HepG2 (cell line): ENCODE results near the gene SRRM3. TPM values are rescaled to one million over a fixed set of nuclear protein-coding genes. Genes with fewer than 3 reads are reported as not detected.

ENCODE experiments used
- CHD2 ChIP-seq: IDR thresholded peaks from 2 replicates; pipeline ENCODE4 v1.6.1; 2011; ENCODE audit warnings: low read depth, low read length, improper control_type of control experiment
- CREB3 ChIP-seq: sonication (generic); formaldehyde crosslinking; IDR thresholded peaks from 2 replicates; pipeline ENCODE4 v1.5.0; 2020; ENCODE audit warnings: missing genetic modification reagents
- ETV5 ChIP-seq: IDR thresholded peaks from 2 replicates; pipeline ENCODE4 v1.6.1; 2018; ENCODE audit warnings: missing biosample characterization, missing genetic modification reagents, inconsistent platforms, borderline replicate concordance
- NFE2 ChIP-seq: sonication (generic); formaldehyde crosslinking; IDR thresholded peaks from 2 replicates; pipeline ENCODE4 v1.4.0; 2020; ENCODE audit warnings: missing genetic modification reagents
- REPIN1 ChIP-seq: sonication (generic); formaldehyde crosslinking; IDR thresholded peaks from 2 replicates; pipeline ENCODE4 v1.8.0; 2022; ENCODE audit warnings: missing genetic modification reagents, low read depth, mild to moderate bottlenecking, borderline replicate concordance
- SMAD3 ChIP-seq: sonication (generic); formaldehyde crosslinking; IDR thresholded peaks from 2 replicates; pipeline ENCODE4 v1.4.0; 2020; ENCODE audit warnings: missing genetic modification reagents
- SP4 ChIP-seq: sonication (generic); formaldehyde crosslinking; IDR thresholded peaks from 2 replicates; pipeline ENCODE4 v1.8.1; 2023; ENCODE audit warnings: mild to moderate bottlenecking, missing genetic modification reagents
- TBP ChIP-seq: sonication (generic); formaldehyde crosslinking; IDR thresholded peaks from 2 replicates; pipeline ENCODE4 v1.5.0; 2020; ENCODE audit warnings: missing genetic modification reagents
- ZBTB7A ChIP-seq: sonication (generic); formaldehyde crosslinking; IDR thresholded peaks from 2 replicates; pipeline ENCODE4 v1.8.0; 2022; ENCODE audit warnings: mild to moderate bottlenecking, missing genetic modification reagents
- ZC3H4 ChIP-seq: sonication (generic); formaldehyde crosslinking; IDR thresholded peaks from 2 replicates; pipeline ENCODE4 v1.4.0; 2020; ENCODE audit warnings: missing genetic modification reagents, borderline replicate concordance
- ZFP36L2 ChIP-seq: sonication (generic); formaldehyde crosslinking; IDR thresholded peaks from 2 replicates; pipeline ENCODE4 v1.4.0; 2020; ENCODE audit warnings: missing genetic modification reagents
- ZKSCAN1 ChIP-seq: fragments of 150-350 bp; IDR thresholded peaks from 2 replicates; pipeline ENCODE4 v1.6.1; 2014; ENCODE audit warnings: low read length
- ZNF30 ChIP-seq: sonication (generic); formaldehyde crosslinking; IDR thresholded peaks from 2 replicates; pipeline ENCODE4 v1.5.0; 2020; ENCODE audit warnings: mild to moderate bottlenecking, missing genetic modification reagents
- ZNF468 ChIP-seq: sonication (generic); formaldehyde crosslinking; IDR thresholded peaks from 2 replicates; pipeline ENCODE4 v1.8.0; 2022; ENCODE audit warnings: mild to moderate bottlenecking, moderate library complexity, missing genetic modification reagents
- ZNF577 ChIP-seq: sonication (generic); formaldehyde crosslinking; IDR thresholded peaks from 2 replicates; pipeline ENCODE4 v1.4.0; 2020; ENCODE audit warnings: mild to moderate bottlenecking, low read depth, missing genetic modification reagents, borderline replicate concordance
- ZNF773 ChIP-seq: sonication (generic); formaldehyde crosslinking; IDR thresholded peaks from 2 replicates; pipeline ENCODE4 v1.4.0; 2020; ENCODE audit warnings: missing genetic modification reagents, borderline replicate concordance
- ZXDC ChIP-seq: sonication (generic); formaldehyde crosslinking; IDR thresholded peaks from 2 replicates; pipeline ENCODE4 v1.5.0; 2020; ENCODE audit warnings: mild to moderate bottlenecking, missing genetic modification reagents
- polyA plus RNA-seq, 8 experiments: library from polyadenylated mRNA; depleted of rRNA in 3 of 8; stranded (reverse) in 7 of 8; unstranded in 1 of 8; fragments of >200 nt; fragmentation: Illumina TruSeq in 4 of 8; extraction: Trizol in 4 of 8; gene quantifications; 2 replicates each; pipeline versions ENCODE4 v1.2.1 to v1.2.3, GENCODE V29; 2011 to 2016; ENCODE audit warnings: low read depth in 4 of 8, missing spikeins in 1 of 8, mixed read lengths in 1 of 8; ENCODE audit not compliant: insufficient read depth in 1 of 8
- total RNA-seq, 5 experiments: library from RNA; depleted of rRNA; stranded (reverse); fragments of >200 nt; fragmentation: Illumina TruSeq; extraction: Trizol; gene quantifications; 2 replicates each; pipeline ENCODE4 v1.2.3, GENCODE V29; 2016; ENCODE audit warnings: low read depth in 1 of 5
- TF ChIP-seq, protein P1 (sequence below): sonication (generic); formaldehyde crosslinking; IDR thresholded peaks from 2 replicates; pipeline ENCODE4 v1.8.1; 2023; ENCODE audit warnings: missing genetic modification reagents, inconsistent platforms, borderline replicate concordance
- TF ChIP-seq, protein P2 (sequence below): sonication (generic); formaldehyde crosslinking; IDR thresholded peaks from 2 replicates; pipeline ENCODE4 v1.4.0; 2020; ENCODE audit warnings: missing genetic modification reagents, mild to moderate bottlenecking, borderline replicate concordance

SRRM3 gene
- total and polyA plus RNA-seq, 2 of the 13 experiments (the other 11 are each of a cell fraction or from before 2014, with no cell fraction given) = 0.13 to 0.54 TPM

DNA sequence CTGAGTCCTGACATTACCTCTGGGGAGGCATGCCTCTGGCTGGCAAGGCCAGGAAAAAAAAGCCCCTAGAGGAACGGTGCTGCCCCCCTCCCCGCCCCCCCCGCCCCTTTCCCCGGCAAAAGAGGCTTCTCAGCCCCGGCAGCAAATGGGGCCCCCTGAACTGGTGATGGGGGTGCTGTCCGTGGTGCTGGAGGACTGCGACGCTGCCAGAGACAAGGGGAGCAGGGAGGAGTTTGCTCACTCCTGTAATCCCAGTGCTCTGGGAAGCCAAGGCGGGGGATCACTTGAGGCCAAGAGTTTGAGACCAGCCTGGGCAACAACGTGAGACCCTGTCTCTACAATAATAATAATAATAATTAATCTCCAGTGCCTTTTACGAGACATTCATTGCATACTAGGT, 23.7 kb downstream of the SRRM3 start (continued):
- TF ChIP-seq ZBTB7A (CRISPR knock-in tag) (0 out of 2 replicates have a peak, but pooled peaks have one; percentile 32), ZNF577 (CRISPR knock-in tag) (no peak), ZFP36L2 (CRISPR knock-in tag) (0 out of 2 replicates have a peak, but pooled peaks have one; percentile 77), ZKSCAN1 (no peak), ZNF468 (CRISPR knock-in tag) (no peak), ZC3H4 (CRISPR knock-in tag) (no peak), NFE2 (CRISPR knock-in tag) (no peak), ZNF30 (CRISPR knock-in tag) (no peak), SMAD3 (peak; percentile 62; the same call in 1 of the 2 replicates), ZXDC (no peak), ZNF773 (no peak), ETV5 (no peak), TBP (CRISPR knock-in tag) (no peak), CREB3 (0 out of 2 replicates have a peak, but pooled peaks have one; percentile 72), CHD2 (no peak), SP4 (CRISPR knock-in tag) (no peak), REPIN1 (no peak)
- TF ChIP-seq, protein P1, sequence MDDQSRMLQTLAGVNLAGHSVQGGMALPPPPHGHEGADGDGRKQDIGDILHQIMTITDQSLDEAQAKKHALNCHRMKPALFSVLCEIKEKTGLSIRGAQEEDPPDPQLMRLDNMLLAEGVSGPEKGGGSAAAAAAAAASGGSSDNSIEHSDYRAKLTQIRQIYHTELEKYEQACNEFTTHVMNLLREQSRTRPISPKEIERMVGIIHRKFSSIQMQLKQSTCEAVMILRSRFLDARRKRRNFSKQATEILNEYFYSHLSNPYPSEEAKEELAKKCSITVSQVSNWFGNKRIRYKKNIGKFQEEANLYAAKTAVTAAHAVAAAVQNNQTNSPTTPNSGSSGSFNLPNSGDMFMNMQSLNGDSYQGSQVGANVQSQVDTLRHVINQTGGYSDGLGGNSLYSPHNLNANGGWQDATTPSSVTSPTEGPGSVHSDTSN (CRISPR knock-in tag) = no peak
- TF ChIP-seq, protein P2, sequence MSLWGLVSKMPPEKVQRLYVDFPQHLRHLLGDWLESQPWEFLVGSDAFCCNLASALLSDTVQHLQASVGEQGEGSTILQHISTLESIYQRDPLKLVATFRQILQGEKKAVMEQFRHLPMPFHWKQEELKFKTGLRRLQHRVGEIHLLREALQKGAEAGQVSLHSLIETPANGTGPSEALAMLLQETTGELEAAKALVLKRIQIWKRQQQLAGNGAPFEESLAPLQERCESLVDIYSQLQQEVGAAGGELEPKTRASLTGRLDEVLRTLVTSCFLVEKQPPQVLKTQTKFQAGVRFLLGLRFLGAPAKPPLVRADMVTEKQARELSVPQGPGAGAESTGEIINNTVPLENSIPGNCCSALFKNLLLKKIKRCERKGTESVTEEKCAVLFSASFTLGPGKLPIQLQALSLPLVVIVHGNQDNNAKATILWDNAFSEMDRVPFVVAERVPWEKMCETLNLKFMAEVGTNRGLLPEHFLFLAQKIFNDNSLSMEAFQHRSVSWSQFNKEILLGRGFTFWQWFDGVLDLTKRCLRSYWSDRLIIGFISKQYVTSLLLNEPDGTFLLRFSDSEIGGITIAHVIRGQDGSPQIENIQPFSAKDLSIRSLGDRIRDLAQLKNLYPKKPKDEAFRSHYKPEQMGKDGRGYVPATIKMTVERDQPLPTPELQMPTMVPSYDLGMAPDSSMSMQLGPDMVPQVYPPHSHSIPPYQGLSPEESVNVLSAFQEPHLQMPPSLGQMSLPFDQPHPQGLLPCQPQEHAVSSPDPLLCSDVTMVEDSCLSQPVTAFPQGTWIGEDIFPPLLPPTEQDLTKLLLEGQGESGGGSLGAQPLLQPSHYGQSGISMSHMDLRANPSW (CRISPR knock-in tag) = no peak
